ENCODE data around the gene VAPB. TPM values are rescaled to one million over a fixed set of nuclear protein-coding genes. Genes with fewer than 3 reads are reported as not detected.

VAPB gene
- total RNA-seq, 4 donors from 2014 or later: 24.1 to 81.0 (median 48.4) TPM

- H3K4me1 ChIP-seq: no peaks in the 10 kb centered on the region
- H3K9me3 ChIP-seq: no peaks in the 10 kb centered on the region
- intact Hi-C loops (cut with DNase I; ENCODE audit: low total_unique reads): no loop called here
- no peak for DNase-seq
- H3K27ac ChIP-seq: no peak overlapping the region
- no peaks in the 10 kb centered on the region for H3K27me3 ChIP-seq
- H3K4me3 ChIP-seq: no peak overlapping the region
- no peaks in the 10 kb centered on the region for H3K36me3 ChIP-seq
- no peak for TF ChIP-seq POLR2A (IDR thresholded peaks at IDR 0.05)
- no peak for TF ChIP-seq CTCF (IDR thresholded peaks at IDR 0.05)
Observed at GRCh38 chr20:58498470-58499068, 109.5 kb downstream of the VAPB start.

GRCh38 chr20:58500256-58500655 lies 111.2 kb downstream of the VAPB start:
- TF ChIP-seq CTCF (IDR thresholded peaks at IDR 0.05) (no peak), POLR2A (IDR thresholded peaks at IDR 0.05) (no peak)
- Histone ChIP-seq H3K36me3 (no peaks in the 10 kb centered on the region), H3K4me1 (no peaks in the 10 kb centered on the region), H3K27ac (no peak overlapping the region), H3K27me3 (no peaks in the 10 kb centered on the region), H3K9me3 (peaks cover 0 to 10% of the 10 kb centered on the region in 2 donors), H3K4me3 (no peak overlapping the region)
- no peak for DNase-seq
- intact Hi-C loops (cut with DNase I; ENCODE audit: low total_unique reads): no loop called here

Other genes with a start within 250 kb of the VAPB start
- gene ANKRD60, start 160.6 kb upstream of the VAPB start, total RNA-seq: not detected
- 10 to 100 TPM in 3 of 4 donors, 1 to 10 TPM in 1; 9.5 to 29.7 (median 23.3) TPM for gene RAB22A, start 79.5 kb upstream of the VAPB start, total RNA-seq
- gene APCDD1L, start 126.2 kb downstream of the VAPB start, total RNA-seq: 1 to 10 TPM in 2 of 4 donors, under 1 TPM in 1, not detected in 1; 0.59 to 2.1 (median 1.1) TPM